Measurements from ENCODE around the gene CLPTM1L.

The CLPTM1L gene

GRCh38 chr5:1299961-1300360 is 44.9 kb downstream of the CLPTM1L start:
- WGBS: 92% methylated on average over 17 of the region's 17 CpGs
- Histone ChIP-seq H3K9ac (ENCODE audit: low read depth, low read length) (no peak overlapping the region), H3K4me3 (ENCODE audit: low read length) (no peak overlapping the region), H3K27me3 (ENCODE audit: insufficient read depth, low read length) (peaks cover 18% of the 10 kb centered on the region), H3K36me3 (ENCODE audit: insufficient read depth, low read length) (no peaks in the 10 kb centered on the region), H3K4me1 (ENCODE audit: insufficient read depth, low read length) (no peaks in the 10 kb centered on the region), H3K27ac (ENCODE audit: low read depth, low read length) (no peak overlapping the region), H3K9me3 (ENCODE audit: insufficient read depth, low read depth, low read length) (no peaks in the 10 kb centered on the region)

GRCh38 chr5:1299511-1299850 is 45.4 kb downstream of the CLPTM1L start:
- Histone ChIP-seq H3K27me3 (ENCODE audit: insufficient read depth, low read length) (peaks cover 18% of the 10 kb centered on the region), H3K36me3 (ENCODE audit: insufficient read depth, low read length) (no peaks in the 10 kb centered on the region), H3K4me3 (ENCODE audit: low read length) (no peak overlapping the region), H3K4me1 (ENCODE audit: insufficient read depth, low read length) (no peaks in the 10 kb centered on the region), H3K9me3 (ENCODE audit: insufficient read depth, low read depth, low read length) (no peaks in the 10 kb centered on the region), H3K27ac (ENCODE audit: low read depth, low read length) (no peak overlapping the region), H3K9ac (ENCODE audit: low read depth, low read length) (no peak overlapping the region)
- 93% methylated on average over 9 of the region's 9 CpGs for whole genome bisulfite sequencing

GRCh38 chr5:1298723-1299510 is 46.0 kb downstream of the CLPTM1L start:
- peaks cover 18% of the 10 kb centered on the region for H3K27me3 ChIP-seq (ENCODE audit: insufficient read depth, low read length)

GRCh38 chr5:1298067-1298551 is 46.8 kb downstream of the CLPTM1L start:
- no peaks in the 10 kb centered on the region for H3K4me1 ChIP-seq (ENCODE audit: insufficient read depth, low read length)
- no peak overlapping the region for H3K4me3 ChIP-seq (ENCODE audit: low read length)
- H3K27ac ChIP-seq (ENCODE audit: low read depth, low read length): no peak overlapping the region
- H3K9me3 ChIP-seq (ENCODE audit: insufficient read depth, low read depth, low read length): no peaks in the 10 kb centered on the region
- H3K27me3 ChIP-seq (ENCODE audit: insufficient read depth, low read length): peaks cover 18% of the 10 kb centered on the region
- H3K36me3 ChIP-seq (ENCODE audit: insufficient read depth, low read length): no peaks in the 10 kb centered on the region
- WGBS: 93% methylated on average over 19 of the region's 19 CpGs
- no peak overlapping the region for H3K9ac ChIP-seq (ENCODE audit: low read depth, low read length)

More at GRCh38 chr5:1298723-1299510, 46.0 kb downstream of the CLPTM1L start:
- H3K4me1 ChIP-seq (ENCODE audit: insufficient read depth, low read length): no peaks in the 10 kb centered on the region
- H3K9me3 ChIP-seq (ENCODE audit: insufficient read depth, low read depth, low read length): no peaks in the 10 kb centered on the region
- no peaks in the 10 kb centered on the region for H3K36me3 ChIP-seq (ENCODE audit: insufficient read depth, low read length)
- no peak overlapping the region for H3K27ac ChIP-seq (ENCODE audit: low read depth, low read length)
- WGBS: 93% methylated on average over 33 of the region's 33 CpGs
- no peak overlapping the region for H3K4me3 ChIP-seq (ENCODE audit: low read length)
- H3K9ac ChIP-seq (ENCODE audit: low read depth, low read length): no peak overlapping the region

- H3K27ac ChIP-seq (ENCODE audit: low read depth, low read length): no peak overlapping the region
- peaks cover 18% of the 10 kb centered on the region for H3K27me3 ChIP-seq (ENCODE audit: insufficient read depth, low read length)
- H3K9ac ChIP-seq (ENCODE audit: low read depth, low read length): no peak overlapping the region
- H3K36me3 ChIP-seq (ENCODE audit: insufficient read depth, low read length): no peaks in the 10 kb centered on the region
- H3K9me3 ChIP-seq (ENCODE audit: insufficient read depth, low read depth, low read length): no peaks in the 10 kb centered on the region
- 86% methylated on average over 4 of the region's 4 CpGs for WGBS
- no peaks in the 10 kb centered on the region for H3K4me1 ChIP-seq (ENCODE audit: insufficient read depth, low read length)
- H3K4me3 ChIP-seq (ENCODE audit: low read length): no peak overlapping the region
These were observed 47.7 kb downstream of the CLPTM1L start for GRCh38 chr5:1297243-1297642.

GRCh38 chr5:1295650-1296037 is 49.3 kb downstream of the CLPTM1L start:
- peak overlapping the region; percentile 53 for H3K4me3 ChIP-seq (ENCODE audit: low read length)
- H3K4me1 ChIP-seq (ENCODE audit: insufficient read depth, low read length): no peaks in the 10 kb centered on the region
- H3K36me3 ChIP-seq (ENCODE audit: insufficient read depth, low read length): no peaks in the 10 kb centered on the region
- peaks cover 18% of the 10 kb centered on the region for H3K27me3 ChIP-seq (ENCODE audit: insufficient read depth, low read length)
- 62% methylated on average over 22 of the region's 22 CpGs for WGBS
- peak overlapping the region; percentile 54; the same call in 1 of the 2 replicates for H3K9ac ChIP-seq (ENCODE audit: low read depth, low read length)
- H3K27ac ChIP-seq (ENCODE audit: low read depth, low read length): no peak overlapping the region
- H3K9me3 ChIP-seq (ENCODE audit: insufficient read depth, low read depth, low read length): no peaks in the 10 kb centered on the region

GRCh38 chr5:1294835-1295649 is 49.9 kb downstream of the CLPTM1L start, which contains the start of gene TERT:
TSS of gene TERT (minus strand) at chr5:1295068. CDS start at chr5:1294989, 79 bp downstream.
- peak within 1 kb of the TSS; percentile 77 for H3K9ac ChIP-seq (ENCODE audit: low read depth, low read length)
- H3K27me3 ChIP-seq (ENCODE audit: insufficient read depth, low read length): peaks cover 18% of the 10 kb centered on the region
- no peaks in the 10 kb centered on the region for H3K4me1 ChIP-seq (ENCODE audit: insufficient read depth, low read length)
- no peak within 1 kb of the TSS for H3K27ac ChIP-seq (ENCODE audit: low read depth, low read length)
- H3K36me3 ChIP-seq (ENCODE audit: insufficient read depth, low read length): no peaks in the 10 kb centered on the region
- no peaks in the 10 kb centered on the region for H3K9me3 ChIP-seq (ENCODE audit: insufficient read depth, low read depth, low read length)
- 2% methylated on average over 102 of the region's 102 CpGs for WGBS
- H3K4me3 ChIP-seq (ENCODE audit: low read length): peak within 1 kb of the TSS; percentile 53

GRCh38 chr5:1294206-1294834 is 50.6 kb downstream of the CLPTM1L start:
- Histone ChIP-seq H3K27me3 (ENCODE audit: insufficient read depth, low read length) (peaks cover 18% of the 10 kb centered on the region), H3K36me3 (ENCODE audit: insufficient read depth, low read length) (no peaks in the 10 kb centered on the region), H3K9ac (ENCODE audit: low read depth, low read length) (peak overlapping the region; percentile 77), H3K27ac (ENCODE audit: low read depth, low read length) (no peak overlapping the region), H3K4me3 (ENCODE audit: low read length) (peak overlapping the region; percentile 53), H3K4me1 (ENCODE audit: insufficient read depth, low read length) (no peaks in the 10 kb centered on the region), H3K9me3 (ENCODE audit: insufficient read depth, low read depth, low read length) (no peaks in the 10 kb centered on the region)
- 33% methylated on average over 69 of the region's 69 CpGs for WGBS

GRCh38 chr5:1293416-1294205 is 51.3 kb downstream of the CLPTM1L start:
- no peaks in the 10 kb centered on the region for H3K4me1 ChIP-seq (ENCODE audit: insufficient read depth, low read length)
- 94% methylated on average over 60 of the region's 60 CpGs for WGBS

GRCh38 chr5:1292846-1293415 is 52.0 kb downstream of the CLPTM1L start:
- Histone ChIP-seq H3K4me3 (ENCODE audit: low read length) (no peak overlapping the region), H3K27ac (ENCODE audit: low read depth, low read length) (no peak overlapping the region), H3K4me1 (ENCODE audit: insufficient read depth, low read length) (no peaks in the 10 kb centered on the region), H3K9ac (ENCODE audit: low read depth, low read length) (no peak overlapping the region), H3K36me3 (ENCODE audit: insufficient read depth, low read length) (peaks cover 12% of the 10 kb centered on the region), H3K27me3 (ENCODE audit: insufficient read depth, low read length) (peaks cover 18% of the 10 kb centered on the region), H3K9me3 (ENCODE audit: insufficient read depth, low read depth, low read length) (no peaks in the 10 kb centered on the region)
- WGBS: 94% methylated on average over 30 of the region's 30 CpGs

More at GRCh38 chr5:1293416-1294205, 51.3 kb downstream of the CLPTM1L start:
- Histone ChIP-seq H3K27me3 (ENCODE audit: insufficient read depth, low read length) (peaks cover 18% of the 10 kb centered on the region), H3K36me3 (ENCODE audit: insufficient read depth, low read length) (peaks cover 5% of the 10 kb centered on the region), H3K9ac (ENCODE audit: low read depth, low read length) (no peak overlapping the region), H3K4me3 (ENCODE audit: low read length) (no peak overlapping the region), H3K27ac (ENCODE audit: low read depth, low read length) (no peak overlapping the region), H3K9me3 (ENCODE audit: insufficient read depth, low read depth, low read length) (no peaks in the 10 kb centered on the region)

Measured in HUES64 (cell line).